Endometrial microvascular endothelial cells (primary cell): ENCODE results near the gene LILRB3. TPM values are rescaled to one million over a fixed set of nuclear protein-coding genes. Genes with fewer than 3 reads are reported as not detected.
"Not testable (repeated sequence)": the region's sequence is repeated elsewhere in the genome, so short reads cannot be mapped to it uniquely, and the experiment has no call there.

Experiments
- in situ Hi-C: cut with HindIII; loops from 2 replicates; pipeline ENCODE4 v1.10.0; 2017; ENCODE audit warnings: low sequenced_read_pairs, low pct_unique_long_range_greater_than_20kb; ENCODE audit errors: inconsistent ontology term
- total RNA-seq: library from RNA; depleted of rRNA; stranded (reverse); fragments of >200 nt; gene quantifications from one replicate; pipeline ENCODE4 v1.2.3, GENCODE V29; 2015; ENCODE audit errors: inconsistent ontology term

The LILRB3 gene
- total RNA-seq, 1 donor from 2014 or later, result not detected

DNA sequence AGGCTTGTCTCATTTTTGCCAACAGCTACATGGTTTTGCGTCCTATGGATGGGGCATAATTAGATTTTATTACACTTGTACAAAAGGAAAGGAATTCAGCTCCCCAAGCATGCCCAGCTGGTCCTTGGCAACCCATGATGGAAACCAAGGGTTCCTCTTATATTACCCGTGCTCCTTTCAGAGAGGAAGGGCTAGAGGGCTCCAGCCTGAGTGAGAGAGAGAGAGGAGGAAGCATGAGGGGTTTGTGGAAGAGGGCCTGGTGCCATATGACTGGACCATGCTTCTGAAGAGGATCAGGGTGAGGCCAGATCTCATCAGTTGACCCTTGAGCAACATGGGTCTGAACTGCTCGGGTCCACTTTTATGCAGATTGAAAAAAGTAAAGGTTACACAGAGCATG, 25.7 kb downstream of the LILRB3 start:
- in situ Hi-C loops, result no loop called here

DNA sequence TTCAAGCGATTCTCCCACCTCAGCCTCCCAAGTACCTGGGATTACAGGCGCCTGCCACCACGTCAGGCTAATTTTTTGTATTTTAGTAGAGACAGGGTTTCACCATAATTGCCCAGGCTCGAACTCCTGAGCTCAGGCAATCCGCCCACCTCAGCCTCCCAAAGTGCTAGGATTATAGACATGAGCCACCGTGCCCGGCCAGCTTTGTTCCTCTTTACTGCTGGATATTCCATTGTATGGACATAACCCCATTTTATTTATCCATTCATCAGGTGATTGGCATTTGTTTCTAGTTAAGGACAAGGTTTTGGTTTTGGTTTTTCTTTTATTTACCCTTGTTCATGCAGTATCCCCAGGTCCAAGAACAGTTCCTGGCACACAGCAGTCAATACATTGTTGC, 26.3 kb downstream of the LILRB3 start:
- in situ Hi-C loops, result no loop called here

DNA sequence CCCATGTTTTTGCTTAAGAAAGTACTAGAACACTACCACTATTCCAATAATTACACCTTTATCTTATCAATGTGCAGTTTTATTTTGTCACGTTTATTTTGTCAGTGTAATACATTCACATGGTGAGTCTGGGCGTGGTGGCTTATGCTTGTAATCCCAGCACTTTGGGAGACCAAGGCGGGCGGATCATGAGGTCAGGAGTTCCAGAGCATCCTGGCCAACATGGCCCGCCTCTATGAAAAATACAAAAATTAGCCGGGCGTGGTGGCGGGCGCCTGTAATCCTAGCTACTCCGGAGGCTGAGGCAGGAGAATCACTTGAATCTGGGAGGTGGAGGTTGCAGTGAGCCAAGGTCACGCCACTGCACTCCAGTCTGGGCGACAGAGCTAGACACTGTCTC, 28.3 kb downstream of the LILRB3 start:
- in situ Hi-C loops, result not testable (repeated sequence)

DNA sequence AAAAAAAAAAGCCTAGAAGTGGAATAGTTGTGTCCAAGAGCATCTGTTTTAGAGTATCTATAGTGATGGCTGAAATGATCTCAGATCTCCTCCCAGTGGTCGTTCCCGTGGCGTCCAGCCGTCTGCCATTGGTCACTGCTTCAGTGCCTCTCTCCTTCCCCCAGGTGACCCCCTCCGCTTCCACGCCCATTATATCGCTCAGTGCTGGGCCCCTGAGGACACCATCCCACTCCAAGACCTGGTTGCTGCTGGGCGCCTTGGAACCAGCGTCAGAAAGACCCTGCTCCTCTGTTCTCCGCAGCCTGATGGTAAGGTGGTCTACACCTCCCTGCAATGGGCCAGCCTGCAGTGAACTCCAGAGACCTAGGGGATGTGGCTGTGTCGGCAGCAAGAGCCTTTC, 29.8 kb downstream of the LILRB3 start:
- in situ Hi-C loops, result no loop called here

DNA sequence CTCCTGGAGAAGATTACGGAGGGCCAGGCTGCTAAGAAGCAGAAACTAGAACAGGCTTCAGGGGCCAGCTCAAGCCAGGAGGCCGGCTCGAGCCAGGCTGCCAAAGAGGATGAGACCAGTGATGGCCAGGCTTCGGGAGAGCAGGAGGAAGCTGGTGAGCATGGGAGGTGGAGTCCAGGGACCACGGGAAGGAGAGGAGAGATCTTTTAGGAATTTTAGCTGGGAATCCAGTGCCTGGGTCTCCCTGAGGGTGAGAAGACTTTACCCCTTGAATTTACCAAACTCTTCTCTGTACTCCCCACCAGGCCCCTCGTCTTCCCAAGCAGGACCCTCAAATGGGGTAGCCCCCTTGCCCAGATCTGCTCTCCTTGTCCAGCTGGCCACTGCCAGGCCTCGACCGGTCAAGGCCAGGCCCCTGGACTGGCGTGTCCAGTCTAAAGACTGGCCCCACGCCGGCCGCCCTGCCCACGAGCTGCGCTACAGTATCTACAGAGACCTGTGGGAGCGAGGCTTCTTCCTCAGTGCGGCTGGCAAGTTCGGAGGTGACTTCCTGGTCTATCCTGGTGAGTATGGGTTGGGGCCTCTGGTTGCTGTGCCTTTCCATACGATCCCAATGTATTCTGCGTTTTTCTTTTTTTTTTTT, 30.9 kb downstream of the LILRB3 start:
- in situ Hi-C loops, result no loop called here

DNA sequence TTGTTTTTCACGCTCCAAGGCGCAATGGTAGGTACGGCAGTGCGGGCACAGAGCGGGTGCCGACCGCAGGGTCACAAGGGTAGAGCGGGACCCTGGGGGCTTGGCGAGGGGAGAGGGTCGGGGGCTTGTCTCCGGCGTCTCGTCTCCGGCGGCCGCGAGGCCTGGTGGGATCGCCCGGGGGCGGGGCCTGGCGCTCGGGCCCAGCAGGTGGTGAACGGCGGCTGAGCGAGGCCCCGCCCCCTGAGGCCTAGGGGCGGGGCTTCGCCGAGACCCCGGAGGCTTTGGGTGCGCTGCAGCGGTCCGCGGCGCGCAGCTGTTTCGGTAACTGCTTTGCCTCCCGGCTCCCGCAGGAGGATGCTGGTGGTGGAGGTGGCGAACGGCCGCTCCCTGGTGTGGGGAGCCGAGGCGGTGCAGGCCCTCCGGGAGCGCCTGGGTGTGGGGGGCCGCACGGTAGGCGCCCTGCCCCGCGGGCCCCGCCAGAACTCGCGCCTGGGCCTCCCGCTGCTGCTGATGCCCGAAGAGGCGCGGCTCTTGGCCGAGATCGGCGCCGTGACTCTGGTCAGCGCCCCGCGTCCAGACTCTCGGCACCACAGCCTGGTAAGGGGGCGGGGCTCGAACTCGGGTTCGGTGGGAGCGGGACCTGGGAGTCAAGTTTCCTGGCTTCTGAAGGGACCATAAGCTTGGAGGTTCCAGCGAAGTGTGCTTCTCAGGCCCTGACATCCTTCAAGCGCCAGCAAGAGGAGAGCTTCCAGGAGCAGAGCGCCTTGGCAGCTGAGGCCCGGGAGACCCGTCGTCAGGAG, 31.6 kb downstream of the LILRB3 start, which contains the start of gene TSEN34:
Gene TSEN34, plus strand, starts transcription at position 298 of the 800 bp plus-strand sequence. Its CDS starts 57 bp downstream, at position 355.
- in situ Hi-C loops, result no loop called here

DNA sequence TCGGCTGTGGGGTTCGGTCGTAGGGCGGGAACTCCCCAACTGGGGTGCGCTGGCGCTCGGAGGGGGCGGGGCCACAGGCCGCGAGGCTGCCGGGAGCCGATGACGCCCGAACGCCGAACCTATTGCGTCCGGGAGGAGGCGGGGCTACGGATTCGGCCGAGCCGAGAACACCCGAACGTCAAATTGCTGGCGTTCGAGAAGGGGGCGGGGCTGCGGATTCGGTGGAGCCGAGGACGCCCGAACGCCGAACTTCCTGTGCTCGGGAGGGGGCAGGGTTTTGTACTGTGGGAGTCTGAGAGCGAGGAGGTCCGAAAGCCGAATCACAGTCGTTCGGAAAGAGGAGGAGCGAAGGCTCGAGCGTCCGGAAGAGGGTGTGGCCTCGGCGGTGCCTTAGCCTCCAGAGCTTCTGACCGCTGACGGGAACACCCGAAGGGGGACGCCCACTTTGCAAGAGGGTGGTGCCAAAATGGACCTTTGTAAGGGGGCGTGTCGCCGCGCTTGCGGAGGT, 32.2 kb downstream of the LILRB3 start:
- in situ Hi-C loops, result no loop called here

DNA sequence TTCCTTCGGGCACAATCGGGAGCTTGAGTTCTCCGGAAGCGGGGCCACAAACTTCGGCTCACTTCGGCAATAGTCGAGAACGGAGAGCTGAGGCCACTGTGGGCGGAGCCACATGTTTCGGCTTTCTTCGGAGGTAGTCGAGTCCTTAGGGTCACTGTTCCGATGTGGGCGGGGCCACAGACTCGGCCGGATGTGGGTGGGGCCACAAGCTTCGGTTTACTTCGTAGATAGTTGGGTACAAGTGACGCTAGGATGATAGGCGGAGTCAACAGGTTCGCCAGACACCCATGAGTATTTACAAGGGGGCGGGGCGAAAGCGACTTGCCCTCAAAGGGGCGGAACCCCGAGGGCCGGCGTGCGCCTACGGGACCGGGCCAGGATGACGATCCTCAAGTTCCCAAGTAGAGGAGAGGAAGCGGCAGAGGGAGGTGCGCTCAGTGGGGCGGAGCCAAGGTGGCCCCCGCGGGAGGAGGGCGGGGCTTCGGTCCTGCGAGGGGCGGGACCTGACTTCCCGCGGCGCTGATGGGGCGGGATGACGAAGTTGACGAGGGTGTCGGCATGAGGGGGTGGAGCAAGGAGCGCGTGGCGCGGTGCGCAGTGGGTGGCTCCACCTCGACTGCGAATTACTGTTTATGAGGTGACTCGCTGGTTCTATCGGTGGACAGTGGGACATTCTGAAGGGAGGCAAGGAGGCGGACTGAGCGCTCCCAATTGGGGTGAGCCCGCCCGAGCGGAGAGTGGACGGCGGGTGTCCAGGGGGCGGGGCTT, 32.9 kb downstream of the LILRB3 start:
- in situ Hi-C loops, result no loop called here

DNA sequence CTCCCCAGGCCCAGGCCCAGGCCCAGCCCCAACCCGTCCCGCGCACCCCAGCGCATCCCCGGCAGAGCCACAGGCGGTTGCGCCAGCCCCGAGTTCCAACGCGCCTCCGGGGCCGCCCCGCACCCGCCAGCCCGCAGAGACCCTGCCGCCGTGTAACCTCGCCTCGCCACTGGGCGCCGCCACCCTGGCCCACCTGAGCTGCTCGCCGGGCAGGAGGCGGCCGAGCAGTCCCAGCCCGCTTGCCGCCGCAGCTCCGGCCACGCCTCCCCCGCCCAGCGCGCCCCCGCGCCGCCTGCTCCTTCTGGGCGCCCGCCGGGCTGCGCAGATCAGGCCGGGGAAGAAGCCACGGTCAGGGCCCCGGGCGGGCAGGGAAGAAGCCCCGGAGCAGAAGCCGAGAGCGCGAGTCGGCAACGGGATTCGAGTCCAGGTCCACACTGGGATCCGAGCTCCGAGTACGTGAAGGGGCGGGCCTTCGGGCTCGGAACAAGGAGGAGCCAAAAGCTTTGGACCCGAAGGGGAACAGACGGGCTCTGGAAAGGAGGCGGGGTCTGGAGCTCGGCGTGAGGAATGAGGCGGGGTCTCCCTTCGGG, 33.6 kb downstream of the LILRB3 start, which contains the start of gene MBOAT7:
Gene MBOAT7, minus strand, starts transcription at position 436 of the 590 bp plus-strand sequence. CDS start 1,072 bp downstream, outside the sequence.
- in situ Hi-C loops, result no loop called here

DNA sequence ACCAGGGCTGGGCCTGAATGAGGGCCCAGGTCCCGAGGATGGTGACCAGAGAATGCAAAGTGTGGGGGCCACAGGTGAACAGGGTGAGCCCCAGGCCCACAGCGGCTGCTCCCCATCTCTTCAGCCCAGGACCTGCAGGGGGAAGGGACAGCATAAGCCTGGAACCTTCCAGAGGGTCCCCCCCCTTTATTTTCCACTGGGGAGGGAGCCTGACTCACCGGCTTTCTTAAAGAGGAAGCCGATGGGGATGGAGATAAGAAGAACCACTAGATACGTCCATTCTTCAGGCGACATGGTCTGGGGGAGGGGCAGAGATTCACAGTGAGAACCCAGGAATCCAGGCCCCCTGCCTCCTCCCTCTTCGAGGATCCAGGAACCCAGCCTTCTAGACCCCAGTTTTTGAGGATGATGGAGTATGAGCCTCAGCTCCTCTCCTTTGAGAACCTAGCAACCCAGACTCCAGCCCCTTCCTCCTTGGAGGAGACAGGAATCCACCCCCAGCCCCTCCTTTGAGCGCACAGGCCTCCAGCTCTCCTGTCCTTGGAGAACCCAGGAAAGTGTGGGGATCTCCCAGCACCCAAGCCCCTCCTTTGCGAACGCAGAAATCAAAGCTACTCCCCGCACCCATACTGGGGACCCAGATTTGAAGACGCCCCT, 34.5 kb downstream of the LILRB3 start:
- in situ Hi-C loops, result no loop called here

DNA sequence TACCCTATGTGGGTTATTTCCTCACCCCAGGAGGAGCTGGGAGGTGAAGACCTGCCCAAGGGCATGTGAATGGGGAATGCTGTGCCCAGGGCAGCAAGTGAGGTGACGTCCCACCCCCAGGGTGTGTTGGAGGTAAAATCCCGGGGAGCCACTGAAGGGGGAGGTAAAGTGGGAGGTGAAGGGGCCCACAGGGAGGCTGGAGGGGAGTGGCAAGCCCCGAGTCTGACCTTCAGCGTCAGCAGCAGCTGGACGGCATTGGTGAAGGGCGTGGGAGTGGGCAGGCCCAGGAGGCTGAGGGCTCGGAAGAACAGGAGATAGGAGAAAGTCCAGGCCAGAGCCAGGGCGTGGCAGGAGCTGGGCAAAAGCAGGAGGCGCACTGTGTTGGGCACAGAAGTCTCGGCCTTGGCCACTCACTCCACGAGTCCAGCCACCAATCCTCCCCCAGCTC, 35.8 kb downstream of the LILRB3 start:
- in situ Hi-C loops, result no loop called here

DNA sequence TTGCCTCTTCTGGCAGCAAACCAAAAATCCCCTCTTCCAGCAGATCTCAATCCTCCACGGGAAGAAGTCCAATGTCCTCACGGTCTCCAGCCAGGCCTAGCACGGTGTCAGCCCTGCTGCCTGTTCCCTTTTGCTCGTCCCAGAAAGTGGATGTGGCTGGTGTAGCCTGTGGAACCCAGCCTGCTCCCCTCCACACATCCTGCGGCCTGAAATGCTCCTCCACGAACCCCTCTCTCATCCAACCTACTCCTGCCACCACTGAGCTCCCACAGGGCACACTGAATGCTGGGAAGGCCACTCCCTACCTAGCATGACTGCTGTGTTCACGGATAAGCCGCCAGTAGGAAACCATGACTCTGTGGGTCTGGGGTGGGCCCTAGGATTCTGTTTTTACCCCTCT, 36.5 kb downstream of the LILRB3 start:
- in situ Hi-C loops, result no loop called here

DNA sequence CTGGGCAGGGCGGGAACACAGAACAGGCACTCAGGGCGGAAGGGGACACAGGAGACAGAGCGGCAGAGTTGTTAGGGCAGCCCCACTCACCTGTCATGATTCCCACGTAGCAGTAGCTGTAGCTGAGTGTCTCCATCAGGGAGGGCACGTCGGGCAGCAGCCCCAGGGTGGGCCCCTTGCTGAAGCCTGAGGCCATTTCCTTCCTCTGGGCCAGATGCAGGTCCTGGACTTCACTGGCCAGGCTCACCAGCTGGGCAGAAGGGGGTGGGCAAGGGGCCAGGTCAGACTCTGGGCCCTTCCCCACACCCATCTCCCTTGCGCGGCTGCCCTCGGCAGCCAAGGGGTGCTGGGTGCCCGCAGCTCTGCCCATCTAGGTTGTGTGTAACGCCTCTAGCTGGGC, 39.4 kb downstream of the LILRB3 start:
- in situ Hi-C loops, result no loop called here

DNA sequence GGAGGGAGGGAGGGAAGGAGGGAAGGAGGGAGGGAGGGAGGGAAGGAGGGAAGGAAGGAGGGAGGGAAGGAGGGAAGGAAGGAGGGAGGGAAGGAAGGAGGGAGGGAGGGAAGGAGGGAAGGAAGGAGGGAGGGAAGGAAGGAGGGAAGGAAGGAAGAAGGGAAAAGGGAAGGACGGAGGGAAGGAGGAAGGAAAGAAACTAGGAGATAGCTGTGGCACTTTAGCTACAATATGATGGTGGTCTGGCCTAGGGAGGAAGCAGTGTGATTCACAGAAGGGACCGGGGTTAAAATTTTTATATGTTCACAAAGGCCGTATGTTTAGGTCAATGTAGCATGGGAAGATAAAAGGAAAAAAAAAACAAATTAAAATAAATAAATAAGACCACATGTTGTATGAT, 40.9 kb downstream of the LILRB3 start:
- in situ Hi-C loops, result not testable (repeated sequence)

DNA sequence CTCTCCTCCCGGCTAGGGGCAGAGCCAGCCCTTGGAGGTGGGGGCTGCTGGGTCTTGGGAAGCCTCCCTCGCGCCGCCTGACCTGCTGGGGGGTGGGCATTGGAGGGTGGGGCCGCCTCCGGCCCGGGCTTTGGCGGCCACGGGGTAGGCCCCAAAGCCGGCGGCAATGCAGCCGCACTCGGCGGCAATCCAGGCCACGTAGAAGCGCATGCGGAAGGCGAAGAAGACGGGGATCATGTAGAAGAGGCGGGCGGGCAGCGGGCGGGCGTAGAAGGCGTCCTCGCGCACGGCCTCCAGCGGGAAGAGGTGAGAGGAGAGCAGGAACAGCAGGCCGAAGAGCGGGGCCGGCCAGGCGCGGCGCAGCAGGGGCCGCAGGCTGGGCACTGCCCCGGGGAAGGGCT, 42.1 kb downstream of the LILRB3 start:
- in situ Hi-C loops, result no loop called here

DNA sequence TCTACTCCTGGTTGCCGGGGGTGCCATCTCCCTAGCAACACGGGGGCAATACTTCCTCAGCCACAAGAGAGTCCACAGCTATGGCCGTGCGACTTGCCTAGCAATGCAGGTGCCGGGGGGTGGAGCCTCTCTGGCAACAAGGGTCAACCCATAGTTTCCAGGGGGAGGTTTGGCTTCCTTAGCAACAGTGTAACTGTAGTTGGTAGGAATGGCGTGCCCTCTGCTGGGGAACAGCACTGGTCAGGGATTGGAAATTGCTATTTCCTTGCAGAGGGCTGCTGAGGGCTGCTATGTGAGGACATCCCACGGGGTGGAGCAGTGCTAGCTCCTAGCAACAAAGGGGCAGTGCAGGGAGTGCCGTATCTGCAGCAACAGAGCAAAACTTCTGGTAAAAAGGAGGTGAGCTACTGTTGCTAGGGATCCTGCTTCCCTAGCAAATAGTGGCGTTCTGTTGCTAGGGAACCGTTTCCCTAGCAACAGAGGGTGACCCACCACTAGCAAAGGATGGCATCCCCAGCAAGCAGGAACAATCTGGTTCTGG, 42.8 kb downstream of the LILRB3 start:
- in situ Hi-C loops, result no loop called here

DNA sequence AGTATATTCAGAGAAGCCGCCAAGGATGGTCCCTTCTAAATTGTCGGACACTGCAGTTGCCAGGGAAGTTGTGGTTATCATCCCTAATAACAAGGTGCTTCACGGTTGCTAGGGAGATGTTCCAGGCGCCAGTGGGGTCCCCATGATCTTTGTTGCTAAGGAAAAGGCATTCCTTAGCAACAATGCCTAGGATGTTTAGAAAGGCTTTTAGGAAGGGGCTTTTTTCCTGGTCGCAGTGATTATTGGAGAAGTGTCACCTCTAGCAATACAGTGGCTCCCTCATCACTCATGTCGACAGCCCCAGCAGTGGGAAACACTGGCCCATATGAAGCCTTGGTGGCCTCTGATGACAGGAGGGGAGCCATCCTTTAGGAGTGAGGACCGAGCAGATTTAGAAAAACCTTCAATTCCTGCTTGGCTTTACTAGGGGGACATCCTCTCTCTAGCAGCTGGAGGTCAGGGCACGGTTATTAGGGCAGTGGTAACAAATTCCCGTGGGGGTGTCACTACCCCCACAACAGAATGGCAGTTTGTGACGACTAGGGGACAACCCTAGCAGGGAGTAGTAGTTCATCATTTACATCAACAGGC, 43.5 kb downstream of the LILRB3 start:
- in situ Hi-C loops, result no loop called here
